ENCODE measurements around the gene PLTP.
"Not testable (repeated sequence)": the region's sequence is repeated elsewhere in the genome, so short reads cannot be mapped to it uniquely, and the experiment has no call there.

PLTP gene, protein sequence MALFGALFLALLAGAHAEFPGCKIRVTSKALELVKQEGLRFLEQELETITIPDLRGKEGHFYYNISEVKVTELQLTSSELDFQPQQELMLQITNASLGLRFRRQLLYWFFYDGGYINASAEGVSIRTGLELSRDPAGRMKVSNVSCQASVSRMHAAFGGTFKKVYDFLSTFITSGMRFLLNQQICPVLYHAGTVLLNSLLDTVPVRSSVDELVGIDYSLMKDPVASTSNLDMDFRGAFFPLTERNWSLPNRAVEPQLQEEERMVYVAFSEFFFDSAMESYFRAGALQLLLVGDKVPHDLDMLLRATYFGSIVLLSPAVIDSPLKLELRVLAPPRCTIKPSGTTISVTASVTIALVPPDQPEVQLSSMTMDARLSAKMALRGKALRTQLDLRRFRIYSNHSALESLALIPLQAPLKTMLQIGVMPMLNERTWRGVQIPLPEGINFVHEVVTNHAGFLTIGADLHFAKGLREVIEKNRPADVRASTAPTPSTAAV

DNA sequence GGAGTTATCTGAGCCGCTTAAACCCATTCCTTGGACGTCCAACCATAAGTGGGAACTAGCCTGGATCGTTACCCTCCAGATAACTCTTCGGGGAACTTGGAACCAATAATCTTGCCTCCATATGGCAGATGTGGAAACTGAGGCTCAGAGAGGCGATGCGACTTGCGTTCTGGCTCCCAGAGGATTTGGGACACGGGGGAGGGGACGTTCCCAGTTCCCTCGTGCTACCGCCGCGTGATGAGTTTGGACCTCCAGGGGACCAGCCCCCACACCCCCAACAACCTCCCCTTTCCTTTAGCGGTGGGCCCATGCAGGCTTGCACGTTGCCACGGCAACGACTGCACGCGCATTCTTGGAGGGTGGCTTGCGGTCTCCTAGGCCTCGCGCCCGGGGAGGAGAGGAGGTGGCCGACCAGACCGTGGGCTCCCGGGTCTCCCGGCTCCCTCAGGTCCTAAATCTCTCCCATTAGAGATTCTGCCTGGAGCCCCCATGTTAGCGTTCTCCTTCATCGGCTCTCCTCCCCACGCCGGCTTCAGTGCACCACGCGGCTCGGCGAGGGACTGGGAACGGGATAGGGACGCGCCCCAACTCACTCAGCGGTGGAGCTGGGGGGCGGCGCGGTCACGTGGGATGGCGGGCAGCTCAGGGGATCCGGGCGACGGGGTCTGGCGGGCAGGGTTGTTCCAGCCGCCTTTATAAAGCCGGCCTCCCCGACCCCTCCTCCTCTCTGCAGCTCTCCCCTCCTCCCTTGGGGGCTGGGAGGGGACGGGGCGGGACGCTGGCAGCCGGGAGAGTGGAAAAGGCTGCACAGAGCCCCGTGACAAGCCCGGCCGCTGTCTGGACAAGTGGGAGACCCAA is at the start of gene PLTP:
Gene PLTP, minus strand, starts transcription at position 670 of the 858 bp plus-strand sequence. CDS start 703 bp downstream, outside the sequence.
- no peak for DNase-seq (ENCODE audit: low read depth in 2 of 2)

DNA sequence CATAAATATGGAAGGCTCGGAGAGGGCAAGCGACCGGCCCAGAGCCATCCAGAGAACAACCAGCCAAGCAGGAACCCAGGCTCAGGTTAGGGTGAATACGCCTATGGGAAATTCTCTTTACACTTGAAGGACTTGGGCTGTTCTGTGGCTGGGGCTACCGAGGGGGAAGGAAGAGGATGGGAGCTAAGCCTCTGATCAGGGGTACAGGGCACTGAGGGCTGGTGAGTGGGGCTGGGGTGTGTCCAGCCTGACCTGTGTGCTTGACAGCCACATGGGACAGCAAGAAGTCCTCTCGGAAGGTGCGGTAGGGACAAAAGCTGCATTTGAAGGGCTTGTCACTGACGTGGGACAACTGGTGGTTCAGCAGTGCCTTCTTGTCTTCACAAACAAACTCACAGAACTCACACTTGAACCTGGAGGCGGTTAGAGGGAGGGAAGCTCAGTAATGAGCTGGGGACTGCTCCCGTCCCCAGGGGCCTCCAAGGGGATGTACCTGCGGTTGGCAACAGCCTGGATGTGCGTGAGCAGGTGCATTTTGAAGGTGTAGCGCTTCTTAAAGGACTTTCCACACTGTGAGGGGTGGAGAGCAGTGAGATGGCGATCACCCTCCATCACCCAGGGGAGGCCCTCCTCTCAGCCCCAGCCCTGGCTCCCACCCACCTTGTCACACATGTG is 48.1 kb upstream of the PLTP start:
- no peak for DNase-seq (ENCODE audit: low read depth in 2 of 2)

DNA sequence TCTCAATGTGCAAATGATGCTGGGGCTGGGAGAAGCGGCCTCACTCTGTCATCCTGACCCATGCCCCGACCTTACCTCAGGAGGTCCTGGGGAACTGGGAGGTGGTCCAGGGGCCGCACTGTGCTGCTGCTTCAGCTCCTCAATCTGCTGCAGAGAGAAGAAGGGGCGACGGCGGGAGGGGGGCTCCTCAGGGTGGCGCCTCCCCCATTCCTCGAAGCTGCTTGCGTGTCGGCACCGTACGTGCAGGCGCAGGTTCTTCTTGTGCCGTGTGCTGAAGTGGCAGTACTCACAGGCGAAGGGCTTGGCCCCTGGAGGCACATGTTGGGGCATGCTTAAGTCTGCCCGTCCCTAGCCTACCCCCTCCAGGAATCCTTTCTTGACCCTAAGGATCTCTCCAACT is 47.2 kb upstream of the PLTP start:
- DNase-seq (ENCODE audit: low read depth in 2 of 2): no peak

DNA sequence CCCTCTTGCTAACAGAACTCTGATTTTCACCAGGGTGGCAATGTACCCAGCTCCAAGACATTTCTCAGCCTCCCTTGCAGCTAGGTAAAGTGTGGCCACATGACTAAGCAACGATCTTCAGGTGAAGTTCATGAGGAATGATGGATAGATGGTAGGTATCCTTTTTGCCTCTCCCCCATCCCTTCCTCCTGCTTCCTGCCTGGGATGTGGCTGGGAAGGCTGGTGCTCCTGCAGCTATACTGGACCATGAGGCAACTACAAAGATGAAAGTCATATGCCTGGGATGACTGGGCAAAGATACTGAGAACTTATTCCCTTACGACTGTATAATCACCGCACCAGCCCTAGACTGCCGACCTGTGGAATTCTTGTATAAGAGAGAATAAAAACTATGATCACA is 46.6 kb upstream of the PLTP start:
- no peak for DNase-seq (ENCODE audit: low read depth in 2 of 2)

DNA sequence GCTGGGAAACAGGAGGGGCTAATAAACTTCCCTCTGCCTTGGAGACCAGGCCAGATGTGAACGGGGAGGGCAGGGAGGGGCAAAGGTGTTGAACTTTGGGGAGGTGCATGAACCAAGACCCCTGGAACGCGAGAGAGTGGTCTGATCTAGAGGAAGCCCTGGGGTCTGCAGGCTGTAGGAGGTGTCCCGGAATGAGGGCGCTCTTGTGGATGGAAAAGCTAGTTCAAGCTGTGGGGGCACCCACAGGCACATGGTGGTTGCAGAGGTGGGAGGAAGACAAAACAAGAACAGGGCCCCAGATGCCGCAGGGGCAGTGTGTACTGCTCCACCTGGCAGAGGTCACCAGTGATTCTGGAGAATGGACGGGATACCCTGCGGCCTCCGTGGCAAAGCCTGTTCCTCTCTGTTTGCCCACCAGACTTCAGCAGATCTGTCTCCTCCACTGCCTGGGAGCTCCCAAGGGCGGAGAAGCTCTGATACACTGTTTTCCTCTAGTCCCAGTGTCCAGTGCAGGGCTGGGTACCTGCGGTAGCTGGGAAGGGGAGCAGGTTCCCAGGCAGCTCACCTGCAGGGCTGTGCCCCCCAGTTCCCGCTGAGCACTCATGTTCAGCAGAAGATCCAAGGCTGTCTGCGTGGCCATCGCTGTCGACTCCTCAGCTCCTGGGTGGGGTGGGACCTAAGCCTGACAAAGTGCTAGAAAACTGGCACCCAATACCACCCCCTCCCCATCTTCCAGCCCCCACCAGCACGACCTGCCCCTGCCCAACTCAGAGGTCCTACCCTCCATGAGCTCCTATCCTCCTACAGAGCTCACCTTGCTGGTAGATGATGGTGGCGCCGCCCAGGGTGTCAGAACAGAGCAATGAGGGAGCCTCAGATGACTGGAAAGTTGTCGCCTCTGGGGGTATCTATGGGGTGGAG is 45.3 kb upstream of the PLTP start:
- DNase-seq (ENCODE audit: low read depth in 2 of 2): no peak

DNA sequence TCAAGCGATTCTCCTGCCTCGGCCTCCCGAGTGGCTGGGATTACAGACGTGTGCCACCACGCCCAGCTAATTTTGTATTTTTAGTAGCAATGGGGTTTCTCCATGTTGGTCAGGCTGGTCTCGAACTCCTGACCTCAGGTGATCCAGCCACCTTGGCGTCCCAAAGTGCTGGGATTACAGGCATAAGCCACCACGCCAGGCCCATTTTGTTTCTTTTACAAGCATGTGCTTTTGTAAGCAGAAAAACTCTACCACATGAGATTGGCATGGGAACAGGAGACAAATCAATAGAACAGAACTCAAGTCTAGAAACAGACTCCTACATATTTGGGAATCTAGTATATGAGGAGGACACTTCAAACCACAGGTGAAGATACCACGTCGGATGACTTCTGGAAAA is 44.4 kb upstream of the PLTP start:
- not testable (repeated sequence) for DNase-seq (ENCODE audit: low read depth in 2 of 2)

DNA sequence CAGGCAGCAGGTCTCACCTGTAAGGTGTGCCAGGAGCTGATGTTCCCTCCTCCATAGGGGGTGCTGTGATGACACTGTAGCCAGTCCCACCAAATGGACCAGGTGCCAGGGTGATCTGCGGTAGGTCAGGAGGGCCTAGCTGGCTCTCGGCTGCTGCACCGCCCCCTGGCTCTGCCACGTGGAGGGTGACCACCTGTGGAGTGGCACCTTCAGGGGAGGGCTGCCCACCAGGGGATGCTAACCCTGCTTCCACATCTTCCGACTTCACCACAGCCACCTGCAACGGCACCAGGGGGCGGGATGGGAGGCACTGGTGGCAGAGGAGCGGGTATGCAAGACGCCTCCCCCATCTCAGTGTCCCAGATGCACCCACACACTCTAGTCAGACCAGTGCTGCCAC is 41.7 kb upstream of the PLTP start:
- no peak for DNase-seq (ENCODE audit: low read depth in 2 of 2)

DNA sequence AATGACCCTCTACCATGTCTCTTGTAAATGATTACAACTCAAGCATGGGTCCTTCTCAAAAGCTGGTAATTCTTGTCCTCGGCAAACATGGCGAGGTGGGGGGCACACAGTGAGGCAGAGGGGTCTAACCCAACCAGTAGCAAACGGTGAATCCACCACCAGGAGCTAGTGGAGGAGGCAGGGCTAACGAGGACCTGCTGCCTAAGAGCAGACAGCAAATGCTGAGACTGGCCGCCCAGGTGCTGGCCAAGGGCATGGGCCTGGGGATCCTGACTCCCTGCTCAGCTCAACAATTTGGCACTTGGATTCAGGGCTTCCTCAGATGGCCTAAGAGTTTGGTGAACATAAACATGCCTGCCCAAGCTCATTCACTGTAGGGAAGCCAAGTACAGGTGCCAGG is 40.9 kb upstream of the PLTP start:
- DNase-seq (ENCODE audit: low read depth in 2 of 2): no peak

DNA sequence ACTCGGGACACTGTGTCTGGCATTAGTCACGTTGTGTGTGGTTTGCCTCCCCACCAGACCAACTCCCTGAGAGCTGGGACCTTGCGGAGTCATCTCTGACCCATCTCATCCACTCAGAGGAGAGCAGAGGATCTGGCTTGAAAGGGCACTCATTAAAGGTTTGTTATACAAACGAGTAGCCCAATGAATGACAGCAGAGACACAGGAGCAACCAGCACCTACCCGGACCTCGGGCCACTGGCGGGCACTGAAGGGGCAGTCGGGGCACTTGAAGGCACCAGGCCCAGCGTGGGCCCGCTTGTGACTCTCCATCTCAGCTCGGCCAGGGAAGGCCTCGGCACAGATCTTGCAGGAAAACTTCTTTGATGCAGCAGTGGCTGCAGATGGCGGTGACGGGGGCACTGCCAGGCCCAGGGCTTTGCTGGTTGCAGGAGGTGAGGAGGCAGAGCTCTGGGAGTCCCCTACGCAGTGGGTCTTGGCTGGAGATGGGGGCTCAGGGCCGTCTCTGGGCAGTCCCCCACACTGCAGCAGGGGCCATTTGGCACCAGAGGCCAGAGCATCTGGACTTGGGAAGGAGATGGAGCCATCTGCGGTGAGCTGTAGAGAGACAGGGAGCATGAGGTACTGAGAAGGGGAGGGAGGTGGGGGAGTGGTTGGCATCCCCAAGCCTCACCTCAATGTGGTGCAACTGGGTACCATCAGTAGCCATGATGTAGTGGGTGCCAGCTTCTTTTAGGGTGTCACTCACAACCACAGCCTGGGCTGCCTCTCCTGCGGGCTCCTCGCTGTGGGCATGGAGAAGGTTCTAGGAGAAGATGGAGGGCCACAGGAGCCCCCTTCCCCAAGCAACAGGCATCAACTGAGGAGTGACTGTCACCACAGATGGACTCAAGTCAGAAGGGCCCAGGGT is 40.2 kb upstream of the PLTP start:
- DNase-seq (ENCODE audit: low read depth in 2 of 2): no peak

DNA sequence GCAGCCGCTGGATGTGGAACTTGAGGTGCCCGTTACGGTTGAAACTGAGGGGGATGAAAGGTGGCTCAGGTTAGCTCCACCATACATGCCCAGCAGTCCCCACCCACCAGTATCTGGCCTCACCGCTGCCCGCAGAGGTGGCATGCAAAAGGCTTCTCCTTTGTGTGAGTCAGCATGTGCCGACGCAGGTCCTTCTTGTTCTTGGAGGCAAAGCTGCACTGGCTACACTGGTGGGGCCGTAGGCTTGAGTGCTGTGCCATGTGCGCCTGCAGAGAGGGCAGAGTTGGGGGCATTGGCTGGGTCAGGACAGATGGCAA is 38.3 kb upstream of the PLTP start:
- no peak for DNase-seq (ENCODE audit: low read depth in 2 of 2)

DNA sequence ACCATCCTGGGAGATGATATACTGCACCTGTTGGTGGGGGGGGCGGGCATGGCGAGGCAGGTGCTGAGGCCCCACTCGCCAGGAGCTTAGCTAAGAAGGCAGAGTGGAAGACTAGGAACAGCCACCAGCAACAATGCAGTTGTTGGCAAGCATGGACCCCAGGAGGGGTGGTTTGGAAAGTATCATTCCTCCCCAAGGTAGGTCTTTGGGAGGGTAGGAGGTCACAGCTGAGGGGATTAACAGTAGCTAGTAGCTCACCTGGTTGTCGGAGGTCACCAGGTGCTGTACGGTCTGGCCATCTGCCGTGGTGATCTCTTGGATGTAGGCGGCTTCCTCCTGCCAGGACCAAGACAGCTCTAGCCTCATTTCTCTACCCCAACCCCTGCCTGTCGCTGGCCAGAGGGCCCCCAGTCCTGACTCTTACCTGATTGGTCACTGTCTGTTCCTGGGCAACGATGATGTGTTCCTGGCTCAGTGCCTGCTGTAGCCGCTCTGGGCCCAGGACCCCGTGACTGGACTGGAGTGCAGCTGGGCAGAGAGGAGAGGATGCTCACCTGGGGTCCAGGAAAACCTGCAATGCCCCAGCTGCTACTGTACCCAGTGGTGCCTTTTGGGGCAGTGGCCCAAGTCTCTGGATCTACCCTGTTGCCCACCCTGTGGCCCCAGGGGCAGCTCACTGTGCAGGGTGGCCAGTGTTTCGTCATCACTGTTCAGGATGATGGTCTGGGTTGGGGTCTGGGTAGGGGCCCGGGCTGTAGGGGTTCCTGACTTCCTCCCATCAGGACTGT is 37.8 kb upstream of the PLTP start:
- no peak for DNase-seq (ENCODE audit: low read depth in 2 of 2)

DNA sequence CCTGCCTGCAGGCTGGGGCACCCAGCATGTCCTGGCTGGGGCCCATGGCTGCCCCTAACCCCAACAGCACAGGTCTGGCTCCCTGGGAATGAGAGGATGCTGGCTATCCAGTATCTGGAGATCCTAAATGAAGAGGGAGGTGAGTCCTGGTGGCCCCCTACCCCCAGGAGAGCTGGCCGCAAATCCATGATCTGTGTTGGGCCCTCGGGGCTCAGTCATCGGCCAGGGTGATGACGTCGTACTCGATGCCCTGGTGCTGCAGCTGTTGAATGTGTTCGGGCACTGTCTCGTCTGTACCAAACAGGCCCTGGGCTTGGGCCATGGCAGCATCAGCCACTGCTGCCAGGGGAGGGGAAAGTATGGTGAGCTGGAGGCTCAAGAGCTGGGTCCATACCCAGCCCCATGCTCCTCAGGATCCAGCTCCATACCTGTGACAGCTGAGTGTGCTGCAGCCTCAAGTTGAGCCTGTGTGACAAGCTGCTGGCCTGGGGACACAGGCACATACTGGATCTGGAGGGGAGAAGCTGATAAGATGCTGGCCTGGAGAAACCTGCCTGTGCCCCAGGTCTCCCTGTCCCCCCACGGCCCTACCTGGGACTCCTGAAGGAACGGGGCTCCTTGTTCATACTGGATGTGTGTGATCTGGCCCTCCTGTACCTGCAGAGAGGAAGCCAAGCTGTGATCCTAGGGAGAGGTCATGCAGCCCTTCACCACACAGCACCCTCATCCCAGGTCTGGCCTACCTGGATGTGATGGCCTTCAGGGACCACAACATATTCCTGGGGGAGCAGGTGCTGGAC is 37.0 kb upstream of the PLTP start:
- DNase-seq (ENCODE audit: low read depth in 2 of 2): no peak

DNA sequence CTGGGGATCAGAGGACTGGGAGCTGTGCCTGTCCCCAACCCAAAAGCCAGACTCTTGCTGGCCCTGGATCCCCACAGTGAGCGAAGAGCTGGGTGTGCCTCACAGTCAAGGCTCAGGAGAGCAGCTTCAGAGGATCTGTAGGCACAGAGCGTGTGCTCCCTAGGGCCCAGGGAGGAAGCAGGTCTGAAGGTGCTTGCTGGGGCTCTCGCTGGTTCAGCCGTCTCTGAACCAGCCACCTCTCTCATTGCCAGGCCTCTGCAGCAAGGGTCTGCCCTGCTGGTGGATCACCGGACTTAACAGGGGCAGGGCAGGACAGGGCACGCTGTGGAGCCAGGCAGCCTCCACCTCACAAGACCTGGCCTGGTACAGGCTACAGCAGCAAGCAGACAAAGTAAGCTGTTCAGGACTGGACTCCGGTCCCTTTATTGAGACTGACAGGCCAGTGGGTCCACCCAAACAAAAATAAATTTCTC is 36.3 kb upstream of the PLTP start:
- DNase-seq (ENCODE audit: low read depth in 2 of 2): no peak

DNA sequence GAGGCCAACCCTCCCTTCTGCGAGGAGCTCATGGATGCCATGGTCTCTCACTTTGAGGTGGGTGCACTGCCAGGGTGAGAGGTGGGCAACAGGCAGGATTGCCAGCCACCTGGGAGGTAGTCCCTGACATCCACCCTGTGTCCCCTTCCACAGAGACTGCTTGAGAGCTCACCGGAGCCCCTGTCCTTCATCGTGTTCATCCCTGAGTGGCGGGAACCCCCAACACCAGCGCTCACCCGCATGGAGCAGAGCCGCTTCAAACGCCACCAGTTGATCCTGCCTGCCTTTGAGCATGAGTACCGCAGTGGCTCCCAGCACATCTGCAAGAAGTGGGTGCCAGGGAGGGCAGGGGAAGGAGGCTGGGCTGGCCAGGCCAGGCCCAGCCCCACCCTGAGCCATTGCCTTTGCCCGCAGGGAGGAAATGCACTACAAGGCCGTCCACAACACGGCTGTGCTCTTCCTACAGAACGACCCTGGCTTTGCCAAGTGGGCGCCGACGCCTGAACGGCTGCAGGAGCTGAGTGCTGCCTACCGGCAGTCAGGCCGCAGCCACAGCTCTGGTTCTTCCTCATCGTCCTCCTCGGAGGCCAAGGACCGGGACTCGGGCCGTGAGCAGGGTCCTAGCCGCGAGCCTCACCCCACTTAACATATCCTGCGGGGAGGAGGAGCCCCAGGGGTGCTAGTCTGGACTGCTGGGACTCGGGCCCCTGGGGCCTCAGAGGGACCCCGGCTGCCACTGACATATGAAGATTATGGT is 35.3 kb upstream of the PLTP start:
- no peak for DNase-seq (ENCODE audit: low read depth in 2 of 2)

DNA sequence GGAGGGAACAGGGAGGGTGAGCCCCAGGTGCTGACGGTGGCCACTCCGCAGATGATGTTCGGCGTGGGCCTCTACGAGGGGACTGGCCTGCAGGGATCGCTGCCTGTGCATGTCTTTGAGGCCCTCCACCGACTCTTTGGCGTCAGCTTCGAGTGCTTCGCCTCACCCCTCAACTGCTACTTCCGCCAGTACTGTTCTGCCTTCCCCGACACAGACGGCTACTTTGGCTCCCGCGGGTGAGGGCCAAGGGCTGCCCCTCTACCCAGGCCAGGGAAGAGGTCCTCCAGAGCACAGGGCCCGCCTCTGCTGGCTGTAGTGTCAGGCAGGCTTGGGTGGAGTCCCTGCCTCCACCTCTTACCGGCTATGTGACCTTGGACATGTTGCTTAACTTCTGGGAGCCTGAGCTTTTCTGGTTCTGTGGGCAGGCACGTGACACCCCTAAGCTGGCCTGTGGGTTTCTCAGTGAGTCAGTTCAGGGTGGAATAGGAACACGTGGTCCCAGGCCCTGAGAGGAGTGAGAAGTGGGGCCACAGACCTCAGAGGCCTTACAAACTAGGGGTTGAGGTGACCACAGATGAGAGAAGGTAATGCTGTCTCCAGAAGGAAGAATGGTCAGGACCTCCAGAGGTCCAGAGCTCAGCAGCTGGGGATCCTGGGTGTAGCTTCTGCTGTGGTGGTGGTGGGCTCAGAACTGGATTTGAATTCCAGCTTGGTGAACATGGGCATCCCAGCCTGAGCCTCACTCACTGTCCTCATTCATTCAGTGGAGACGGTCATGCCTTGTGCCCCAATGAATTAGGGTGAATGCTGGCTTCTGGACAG is 34.4 kb upstream of the PLTP start:
- peak in 1 of 2 donors; percentile 56 for DNase-seq (ENCODE audit: low read depth in 2 of 2)

DNA sequence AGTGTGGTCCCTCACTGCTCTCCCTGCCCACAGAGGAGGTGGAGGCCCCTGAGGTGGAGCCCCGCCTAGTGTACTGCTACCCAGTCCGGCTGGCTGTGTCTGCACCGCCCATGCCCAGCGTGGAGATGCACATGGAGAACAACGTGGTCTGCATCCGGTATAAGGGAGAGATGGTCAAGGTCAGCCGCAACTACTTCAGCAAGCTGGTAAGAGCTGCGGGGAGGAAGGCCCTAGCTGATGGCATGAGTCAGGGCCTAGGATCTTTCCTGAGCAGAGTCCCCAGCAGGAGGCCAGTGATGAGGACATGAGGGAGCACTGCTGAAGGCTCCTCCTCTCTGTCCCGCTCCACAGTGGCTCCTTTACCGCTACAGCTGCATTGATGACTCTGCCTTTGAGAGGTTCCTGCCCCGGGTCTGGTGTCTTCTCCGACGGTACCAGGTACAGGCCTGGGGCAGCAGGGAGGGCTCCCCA is 33.8 kb upstream of the PLTP start:
- no peak for DNase-seq (ENCODE audit: low read depth in 2 of 2)
